Activated CD4-positive, alpha-beta T cell treated with anti-CD3 and anti-CD28 coated beads, Interleukin-2, amount 10 ng/mL, durations not matched to agents 24 days and 14 days (primary cell): Measurements from ENCODE around the gene RYR1. TPM values are rescaled to one million over a fixed set of nuclear protein-coding genes. Genes with fewer than 3 reads are reported as not detected.
"Not testable (repeated sequence)": the region's sequence is repeated elsewhere in the genome, so short reads cannot be mapped to it uniquely, and the experiment has no call there.

Experiments used
- DNase-seq: peaks from one replicate; pipeline ENCODE4 v3.0.0; 2022
- H3K27ac Mint-ChIP-seq: one replicate; pipeline ENCODE4 v1.8.0; 2022; ENCODE audit warnings: mild to moderate bottlenecking, mixed read lengths
- H3K27me3 Mint-ChIP-seq: one replicate; pipeline ENCODE4 v1.8.0; 2022; ENCODE audit warnings: mixed read lengths
- H3K36me3 Mint-ChIP-seq: one replicate; pipeline ENCODE4 v1.8.0; 2022; ENCODE audit warnings: low read depth, mild to moderate bottlenecking, mixed read lengths
- H3K4me1 Mint-ChIP-seq: one replicate; pipeline ENCODE4 v1.8.0; 2021; ENCODE audit warnings: mixed read lengths
- H3K4me3 Mint-ChIP-seq: one replicate; pipeline ENCODE4 v1.8.0; 2022; ENCODE audit warnings: mild to moderate bottlenecking, moderate library complexity, mixed read lengths
- H3K9me3 Mint-ChIP-seq: one replicate; pipeline ENCODE4 v1.8.0; 2021; ENCODE audit warnings: mixed read lengths
- intact Hi-C: fragments of 100-400 bp; cut with micrococcal nuclease; formaldehyde crosslinking; loops from one replicate; pipeline ENCODE4 v1.15.1; 2023
- total RNA-seq: library from RNA; stranded (reverse); gene quantifications from 2 replicates; pipeline ENCODE4 v1.2.3, GENCODE V29; 2022

Gene RYR1
- total RNA-seq, 1 donor from 2014 or later = 4.0 TPM

DNA sequence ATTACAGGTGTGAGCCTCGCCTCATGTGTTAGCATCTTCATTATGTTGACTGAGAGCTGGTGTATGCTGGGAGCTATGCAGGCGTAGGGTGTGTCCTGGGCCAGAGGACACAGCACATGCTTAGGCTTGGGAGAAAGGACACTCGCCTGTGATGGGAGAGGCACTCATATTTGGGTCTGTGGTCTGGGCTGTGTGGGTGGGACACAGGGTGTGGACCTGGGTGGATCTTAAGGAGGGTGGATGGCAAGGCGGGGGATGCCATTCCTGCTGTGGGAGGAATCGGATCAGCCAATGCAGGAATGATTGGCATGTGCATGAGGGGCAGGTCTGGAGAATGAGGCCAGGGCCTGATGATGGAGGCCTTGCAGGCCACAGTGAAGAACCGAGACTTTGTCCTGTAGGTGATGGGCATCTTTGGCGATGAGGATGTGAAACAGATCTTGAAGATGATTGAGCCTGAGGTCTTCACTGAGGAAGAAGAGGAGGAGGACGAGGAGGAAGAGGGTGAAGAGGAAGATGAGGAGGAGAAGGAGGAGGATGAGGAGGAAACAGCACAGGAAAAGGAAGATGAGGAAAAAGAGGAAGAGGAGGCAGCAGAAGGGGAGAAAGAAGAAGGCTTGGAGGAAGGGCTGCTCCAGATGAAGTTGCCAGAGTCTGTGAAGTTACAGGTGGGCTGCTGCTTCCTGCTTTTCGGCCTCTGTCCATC is 55.4 kb downstream of the RYR1 start:
- H3K36me3 Mint-ChIP-seq = peaks cover 2% of the 10 kb centered on the region
- no peak overlapping the region for H3K27ac Mint-ChIP-seq
- peaks cover 9% of the 10 kb centered on the region for H3K27me3 Mint-ChIP-seq
- no peaks in the 10 kb centered on the region for H3K4me1 Mint-ChIP-seq
- no peak for DNase-seq
- intact Hi-C loops = no loop called here
- H3K9me3 Mint-ChIP-seq = peaks cover 15% of the 10 kb centered on the region
- H3K4me3 Mint-ChIP-seq = no peak overlapping the region

DNA sequence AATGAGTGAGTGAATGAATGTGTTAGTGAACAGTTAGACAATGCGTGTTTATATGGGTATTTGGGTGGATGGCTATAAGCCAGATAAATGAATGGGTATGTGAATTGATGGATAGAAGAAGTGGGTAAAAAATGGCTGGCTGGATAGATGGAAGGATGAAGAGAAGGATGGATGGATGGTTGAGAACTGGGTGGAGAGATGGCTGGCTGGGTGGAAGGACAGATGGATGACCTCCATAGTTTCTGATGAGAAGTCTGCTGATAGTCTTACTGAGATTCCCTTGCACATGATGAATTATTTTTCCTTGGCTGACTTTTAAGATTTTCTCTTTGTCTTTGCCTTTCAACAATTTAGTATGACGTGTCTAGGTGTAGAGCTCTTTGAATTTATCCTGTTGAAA is 57.4 kb downstream of the RYR1 start:
- Mint-ChIP-seq H3K4me1 (no peaks in the 10 kb centered on the region), H3K27me3 (peaks cover 9% of the 10 kb centered on the region), H3K4me3 (no peak overlapping the region), H3K27ac (no peak overlapping the region), H3K36me3 (peaks cover 2% of the 10 kb centered on the region), H3K9me3 (peaks cover 15% of the 10 kb centered on the region)
- intact Hi-C loops = no loop called here
- DNase-seq = no peak

DNA sequence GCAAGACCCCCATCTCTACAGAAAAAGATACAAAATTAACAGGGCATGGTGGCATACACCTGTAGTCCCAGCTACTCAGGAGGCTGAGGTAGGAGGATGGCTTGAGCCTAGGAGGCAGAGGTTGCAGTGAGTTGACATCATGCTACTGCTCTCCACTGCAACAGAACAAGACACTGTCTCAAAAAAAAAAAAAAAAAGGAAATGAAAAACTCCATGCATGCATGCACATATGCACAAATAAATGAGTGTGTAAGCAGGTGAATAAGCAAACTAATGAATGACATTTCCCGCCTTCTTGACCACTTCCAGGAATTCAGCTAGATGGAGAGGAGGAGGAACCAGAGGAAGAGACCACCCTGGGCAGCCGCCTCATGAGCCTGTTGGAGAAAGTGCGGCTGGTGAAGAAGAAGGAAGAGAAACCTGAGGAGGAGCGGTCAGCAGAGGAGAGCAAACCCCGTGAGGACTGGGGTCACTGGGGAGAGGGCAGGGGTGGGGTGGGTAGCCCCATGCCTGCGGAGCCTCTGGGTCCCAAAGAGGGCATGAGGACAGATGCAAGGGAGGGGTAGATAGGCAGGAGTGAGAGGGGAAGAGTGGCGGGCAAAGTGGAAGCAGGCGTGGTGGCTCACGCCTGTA is 58.8 kb downstream of the RYR1 start:
- no peak for DNase-seq
- Mint-ChIP-seq H3K27ac (no peak overlapping the region), H3K36me3 (peaks cover 2% of the 10 kb centered on the region), H3K9me3 (peaks cover 8% of the 10 kb centered on the region), H3K4me3 (no peak overlapping the region), H3K27me3 (peaks cover 9% of the 10 kb centered on the region), H3K4me1 (no peaks in the 10 kb centered on the region)
- intact Hi-C loops = no loop called here

DNA sequence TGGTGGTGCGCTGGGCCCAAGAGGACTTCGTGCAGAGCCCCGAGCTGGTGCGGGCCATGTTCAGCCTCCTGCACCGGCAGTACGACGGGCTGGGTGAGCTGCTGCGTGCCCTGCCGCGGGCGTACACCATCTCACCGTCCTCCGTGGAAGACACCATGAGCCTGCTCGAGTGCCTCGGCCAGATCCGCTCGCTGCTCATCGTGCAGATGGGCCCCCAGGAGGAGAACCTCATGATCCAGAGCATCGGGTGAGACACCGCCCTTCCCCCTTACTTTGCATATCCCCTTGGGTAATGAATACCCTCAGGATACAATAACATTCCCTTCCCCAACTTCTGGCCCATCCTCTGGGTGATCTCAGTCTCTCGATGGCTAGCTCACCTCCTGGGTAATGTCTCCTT is 60.9 kb downstream of the RYR1 start:
- intact Hi-C loops = no loop called here
- H3K36me3 Mint-ChIP-seq = no peaks in the 10 kb centered on the region
- no peak overlapping the region for H3K27ac Mint-ChIP-seq
- H3K4me3 Mint-ChIP-seq = no peak overlapping the region
- DNase-seq = no peak
- no peaks in the 10 kb centered on the region for H3K4me1 Mint-ChIP-seq
- H3K27me3 Mint-ChIP-seq = peaks cover 9% of the 10 kb centered on the region
- H3K9me3 Mint-ChIP-seq = peaks cover 8% of the 10 kb centered on the region

DNA sequence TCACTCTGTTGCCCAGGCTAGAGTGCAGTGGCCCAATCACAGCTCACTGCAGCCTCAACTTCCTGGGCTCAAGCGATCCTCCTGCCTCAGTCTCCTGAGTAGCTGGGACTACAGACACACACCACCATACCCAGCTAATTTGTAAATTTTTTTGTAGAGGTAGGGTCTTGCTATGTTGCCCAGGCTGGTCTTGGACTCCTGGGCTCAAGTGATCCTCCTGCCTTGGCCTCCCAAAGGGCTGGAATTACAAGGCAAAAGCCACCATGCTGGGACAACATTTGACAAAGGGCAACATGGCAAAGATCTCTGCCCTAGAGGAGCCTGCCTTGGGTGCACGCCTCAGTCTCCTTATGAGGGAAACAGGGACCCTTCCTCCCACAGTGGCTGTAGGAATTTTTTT is 61.9 kb downstream of the RYR1 start:
- H3K27me3 Mint-ChIP-seq, H3K4me3 Mint-ChIP-seq, H3K36me3 Mint-ChIP-seq, H3K4me1 Mint-ChIP-seq, H3K9me3 Mint-ChIP-seq, intact Hi-C loops, H3K27ac Mint-ChIP-seq, DNase-seq: not testable (repeated sequence)

DNA sequence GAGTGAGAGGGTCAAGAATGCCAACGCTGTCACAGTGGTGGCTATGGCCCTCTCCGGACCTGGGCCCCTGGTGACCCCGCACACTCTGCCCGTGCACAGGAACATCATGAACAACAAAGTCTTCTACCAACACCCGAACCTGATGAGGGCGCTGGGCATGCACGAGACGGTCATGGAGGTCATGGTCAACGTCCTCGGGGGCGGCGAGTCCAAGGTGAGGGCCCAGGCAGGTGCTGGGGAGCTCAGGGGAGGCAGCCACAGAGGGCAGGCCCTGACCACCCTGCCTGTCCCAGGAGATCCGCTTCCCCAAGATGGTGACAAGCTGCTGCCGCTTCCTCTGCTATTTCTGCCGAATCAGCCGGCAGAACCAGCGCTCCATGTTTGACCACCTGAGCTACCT is 62.6 kb downstream of the RYR1 start:
- Mint-ChIP-seq H3K27me3 (peaks cover 4% of the 10 kb centered on the region), H3K36me3 (no peaks in the 10 kb centered on the region), H3K27ac (no peak overlapping the region), H3K4me3 (no peak overlapping the region), H3K9me3 (no peaks in the 10 kb centered on the region), H3K4me1 (no peaks in the 10 kb centered on the region)
- intact Hi-C loops = no loop called here
- no peak for DNase-seq

DNA sequence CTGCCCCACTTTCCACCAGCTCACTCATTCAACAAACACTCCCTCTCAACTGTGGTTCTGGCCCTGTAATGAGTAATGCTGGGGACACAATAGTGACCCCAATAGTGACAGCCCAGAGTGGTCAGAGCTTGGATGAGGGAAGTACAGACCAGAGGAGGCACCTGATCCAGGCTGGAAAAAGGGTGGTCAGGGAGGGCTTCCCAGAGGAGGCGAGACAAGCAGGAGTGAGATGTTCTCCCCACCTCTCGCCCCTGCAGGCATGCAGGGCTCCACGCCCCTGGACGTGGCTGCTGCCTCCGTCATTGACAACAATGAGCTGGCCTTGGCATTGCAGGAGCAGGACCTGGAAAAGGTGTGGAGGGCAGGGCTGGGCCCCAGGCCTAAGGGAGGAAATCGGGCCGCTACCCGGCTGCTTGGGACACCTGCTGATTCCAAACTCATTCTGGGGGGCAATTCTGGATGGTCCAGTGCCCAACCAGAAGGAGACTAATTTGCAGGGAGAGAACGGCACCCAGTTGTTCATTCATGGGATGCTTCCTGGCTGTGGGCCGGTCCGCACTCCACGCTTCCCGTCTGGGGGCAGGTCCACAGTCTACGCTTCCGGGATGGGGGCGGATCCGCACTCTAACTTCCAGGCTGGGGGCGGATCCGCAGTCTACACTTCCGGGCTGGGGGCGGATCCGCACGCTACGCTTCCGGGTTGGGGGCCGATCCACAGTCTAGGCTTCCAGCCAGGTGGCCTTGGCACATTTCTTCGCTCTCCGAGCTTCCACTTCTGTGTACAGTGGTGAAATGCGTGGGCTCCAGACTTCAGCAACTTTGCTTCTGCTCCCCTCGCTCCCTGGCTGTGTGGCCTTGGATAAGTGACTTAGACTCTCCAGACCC is 63.4 kb downstream of the RYR1 start:
- Mint-ChIP-seq H3K4me1 (no peaks in the 10 kb centered on the region), H3K9me3 (no peaks in the 10 kb centered on the region), H3K27ac (no peak overlapping the region), H3K27me3 (peaks cover 4% of the 10 kb centered on the region), H3K36me3 (no peaks in the 10 kb centered on the region), H3K4me3 (no peak overlapping the region)
- DNase-seq = no peak
- intact Hi-C loops = no loop called here

DNA sequence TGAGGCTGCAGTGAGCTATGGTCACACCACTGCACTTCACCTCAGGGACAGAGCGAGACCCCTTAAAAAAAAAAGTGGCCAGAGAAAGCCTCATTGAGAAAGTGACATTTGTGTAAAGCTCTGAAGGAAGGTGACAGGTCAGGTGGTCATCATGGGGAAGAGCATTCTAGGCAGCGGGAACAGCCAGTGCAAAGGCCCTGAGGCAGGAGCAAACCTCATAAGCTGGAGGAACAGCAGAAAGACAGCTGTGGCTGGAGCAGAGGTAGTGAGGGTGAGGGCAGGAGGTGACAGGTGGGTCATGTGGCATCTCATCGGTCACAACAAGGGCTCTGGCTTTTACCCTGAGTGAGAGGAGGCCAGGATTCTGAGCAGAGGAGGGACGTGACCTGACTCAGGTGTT is 64.4 kb downstream of the RYR1 start:
- no peak for DNase-seq
- no peaks in the 10 kb centered on the region for H3K27me3 Mint-ChIP-seq
- H3K27ac Mint-ChIP-seq = no peak overlapping the region
- intact Hi-C loops = no loop called here
- no peaks in the 10 kb centered on the region for H3K4me1 Mint-ChIP-seq
- no peaks in the 10 kb centered on the region for H3K9me3 Mint-ChIP-seq
- H3K4me3 Mint-ChIP-seq = no peak overlapping the region
- no peaks in the 10 kb centered on the region for H3K36me3 Mint-ChIP-seq

DNA sequence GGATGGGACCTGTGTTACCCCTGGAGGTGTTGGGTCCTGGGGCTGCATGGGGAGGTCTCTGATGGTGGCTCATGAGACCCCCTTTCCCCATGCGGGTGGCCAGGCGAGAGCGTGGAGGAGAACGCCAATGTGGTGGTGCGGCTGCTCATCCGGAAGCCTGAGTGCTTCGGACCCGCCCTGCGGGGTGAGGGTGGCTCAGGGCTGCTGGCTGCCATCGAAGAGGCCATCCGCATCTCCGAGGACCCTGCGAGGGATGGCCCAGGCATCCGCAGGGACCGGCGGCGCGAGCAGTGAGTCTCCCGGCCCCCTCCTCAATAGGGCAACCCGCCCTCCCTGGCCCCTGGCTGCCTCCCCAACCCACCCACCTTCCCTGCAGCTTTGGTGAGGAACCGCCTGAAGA is 66.0 kb downstream of the RYR1 start:
- H3K9me3 Mint-ChIP-seq = no peaks in the 10 kb centered on the region
- intact Hi-C loops = no loop called here
- no peaks in the 10 kb centered on the region for H3K36me3 Mint-ChIP-seq

DNA sequence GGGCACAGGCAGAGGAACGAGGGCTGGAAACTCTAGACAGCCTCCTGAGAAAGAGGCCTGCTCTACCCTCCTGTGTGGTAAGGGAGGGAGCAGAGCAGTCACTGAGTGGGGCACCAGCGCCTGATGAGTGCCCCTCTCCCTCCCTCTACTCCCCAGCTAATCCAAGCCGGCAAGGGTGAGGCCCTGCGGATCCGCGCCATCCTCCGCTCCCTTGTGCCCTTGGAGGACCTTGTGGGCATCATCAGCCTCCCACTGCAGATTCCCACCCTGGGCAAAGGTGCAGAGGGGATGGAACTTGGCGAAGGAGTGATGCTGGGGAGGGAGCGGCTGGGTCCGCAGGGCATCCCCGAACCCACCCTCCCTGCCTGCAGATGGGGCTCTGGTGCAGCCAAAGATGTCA is 67.0 kb downstream of the RYR1 start:
- H3K9me3 Mint-ChIP-seq = no peaks in the 10 kb centered on the region
- no peak overlapping the region for H3K27ac Mint-ChIP-seq
- no peaks in the 10 kb centered on the region for H3K36me3 Mint-ChIP-seq
- no peaks in the 10 kb centered on the region for H3K27me3 Mint-ChIP-seq
- no peaks in the 10 kb centered on the region for H3K4me1 Mint-ChIP-seq
- intact Hi-C loops = no loop called here
- H3K4me3 Mint-ChIP-seq = no peak overlapping the region
- DNase-seq = no peak

More for the DNA sequence above, 66.0 kb downstream of the RYR1 start:
- Mint-ChIP-seq H3K4me3 (no peak overlapping the region), H3K4me1 (no peaks in the 10 kb centered on the region), H3K27me3 (no peaks in the 10 kb centered on the region), H3K27ac (no peak overlapping the region)
- DNase-seq = no peak

DNA sequence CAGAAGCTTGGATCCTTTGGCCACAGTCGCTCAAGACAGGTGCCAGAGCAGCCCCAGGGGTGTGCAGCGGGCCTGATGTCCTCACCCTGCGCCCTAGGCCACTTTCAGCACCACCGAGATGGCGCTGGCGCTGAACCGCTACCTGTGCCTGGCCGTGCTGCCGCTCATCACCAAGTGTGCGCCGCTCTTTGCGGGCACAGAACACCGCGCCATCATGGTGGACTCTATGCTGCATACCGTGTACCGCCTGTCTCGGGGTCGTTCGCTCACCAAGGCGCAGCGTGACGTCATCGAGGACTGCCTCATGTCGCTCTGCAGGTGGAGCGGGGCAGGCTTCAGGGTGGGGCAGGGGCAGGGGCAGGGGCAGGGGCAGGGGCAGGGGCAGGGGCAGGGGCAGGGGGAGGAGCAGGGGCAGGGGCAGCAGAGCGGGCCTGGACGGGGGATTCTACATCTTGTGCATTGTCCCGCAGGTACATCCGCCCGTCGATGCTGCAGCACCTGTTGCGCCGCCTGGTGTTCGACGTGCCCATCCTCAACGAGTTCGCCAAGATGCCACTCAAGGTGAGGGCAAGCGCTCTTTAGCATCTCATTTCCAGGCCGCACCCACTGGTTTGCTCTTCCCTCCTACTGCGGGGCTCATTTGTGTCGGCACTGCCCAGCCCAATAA is 69.1 kb downstream of the RYR1 start:
- no peaks in the 10 kb centered on the region for H3K9me3 Mint-ChIP-seq
- no peak overlapping the region for H3K4me3 Mint-ChIP-seq
- H3K27me3 Mint-ChIP-seq = no peaks in the 10 kb centered on the region
- intact Hi-C loops = no loop called here
- no peak overlapping the region for H3K27ac Mint-ChIP-seq
- peaks cover 5% of the 10 kb centered on the region for H3K4me1 Mint-ChIP-seq
- H3K36me3 Mint-ChIP-seq = no peaks in the 10 kb centered on the region
- no peak for DNase-seq

DNA sequence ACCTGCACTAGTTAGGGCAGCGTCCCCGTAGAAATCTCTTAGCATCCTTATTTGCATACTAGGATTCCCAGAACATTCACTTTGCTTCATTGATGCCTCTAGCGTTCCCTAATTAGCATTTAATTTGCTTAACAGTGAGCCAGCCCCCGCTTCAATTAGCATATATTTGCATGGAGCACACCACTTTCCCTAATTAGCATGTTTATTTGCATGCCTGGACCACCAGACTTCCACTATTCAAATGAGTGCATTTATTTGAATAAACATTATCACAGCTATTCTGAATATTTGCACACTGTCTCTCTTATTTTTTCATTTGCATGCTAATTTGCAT is 69.6 kb downstream of the RYR1 start:
- Mint-ChIP-seq H3K27ac (no peak overlapping the region), H3K4me1 (peaks cover 5% of the 10 kb centered on the region), H3K27me3 (no peaks in the 10 kb centered on the region), H3K9me3 (no peaks in the 10 kb centered on the region), H3K36me3 (no peaks in the 10 kb centered on the region), H3K4me3 (no peak overlapping the region)
- intact Hi-C loops = no loop called here
- DNase-seq = no peak

DNA sequence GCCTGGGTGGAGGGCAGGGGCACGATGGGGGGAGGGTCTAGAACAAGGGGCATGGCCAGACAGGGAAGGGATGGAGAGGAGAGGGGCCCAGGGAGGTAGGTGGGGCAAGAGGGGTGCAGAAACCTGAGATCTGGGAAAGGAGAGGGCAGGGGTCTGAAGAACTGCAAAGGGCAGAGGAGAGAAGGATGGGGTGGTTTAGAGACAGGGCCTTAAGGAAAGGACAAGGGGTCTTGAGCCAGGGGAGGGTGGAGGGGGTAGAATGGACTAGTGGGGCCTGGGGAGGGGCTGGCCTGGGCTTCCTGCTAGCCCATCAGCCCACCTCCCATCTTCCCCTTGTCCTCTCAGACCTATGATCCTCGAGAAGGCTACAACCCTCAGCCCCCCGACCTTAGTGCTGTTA is 72.5 kb downstream of the RYR1 start:
- peaks cover 6% of the 10 kb centered on the region for H3K4me1 Mint-ChIP-seq
- no peaks in the 10 kb centered on the region for H3K36me3 Mint-ChIP-seq
- no peak for DNase-seq
- no peak overlapping the region for H3K4me3 Mint-ChIP-seq
- H3K27me3 Mint-ChIP-seq = peaks cover 4% of the 10 kb centered on the region
- no peaks in the 10 kb centered on the region for H3K9me3 Mint-ChIP-seq
- H3K27ac Mint-ChIP-seq = peak overlapping the region; percentile 11
- intact Hi-C loops = no loop called here

DNA sequence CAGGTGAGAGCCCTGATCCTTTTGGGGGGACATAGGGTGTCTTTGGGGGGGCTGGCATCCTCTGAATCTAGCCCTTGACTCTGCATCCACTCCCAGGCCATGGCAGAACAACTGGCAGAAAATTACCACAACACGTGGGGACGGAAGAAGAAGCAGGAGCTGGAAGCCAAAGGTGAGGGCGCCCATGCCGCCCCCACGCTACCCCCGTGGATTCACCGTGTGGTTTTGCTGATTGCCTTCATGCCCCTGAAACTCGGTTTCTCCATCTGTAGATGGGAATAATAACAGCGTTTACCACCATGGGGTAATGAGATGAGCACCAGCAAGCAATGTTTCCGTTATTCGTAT is 72.9 kb downstream of the RYR1 start:
- Mint-ChIP-seq H3K9me3 (no peaks in the 10 kb centered on the region), H3K27ac (peak overlapping the region; percentile 11), H3K27me3 (peaks cover 6% of the 10 kb centered on the region), H3K36me3 (no peaks in the 10 kb centered on the region), H3K4me1 (peaks cover 7% of the 10 kb centered on the region), H3K4me3 (no peak overlapping the region)
- intact Hi-C loops = no loop called here
- no peak for DNase-seq
